ENCODE data around the gene ZBTB3. TPM values are rescaled to one million over a fixed set of nuclear protein-coding genes. Genes with fewer than 3 reads are reported as not detected.

ZBTB3 gene
- total and polyA plus RNA-seq, 9 of the 15 experiments (the other 6 are each of a cell fraction or from before 2014, with no cell fraction given) = 1.9 to 10.0 (median 4.9) TPM

GRCh38 chr11:62728171-62728988 is 25.6 kb downstream of the ZBTB3 start, which contains the start of gene TTC9C (continued):
- TF ChIP-seq, protein P1, sequence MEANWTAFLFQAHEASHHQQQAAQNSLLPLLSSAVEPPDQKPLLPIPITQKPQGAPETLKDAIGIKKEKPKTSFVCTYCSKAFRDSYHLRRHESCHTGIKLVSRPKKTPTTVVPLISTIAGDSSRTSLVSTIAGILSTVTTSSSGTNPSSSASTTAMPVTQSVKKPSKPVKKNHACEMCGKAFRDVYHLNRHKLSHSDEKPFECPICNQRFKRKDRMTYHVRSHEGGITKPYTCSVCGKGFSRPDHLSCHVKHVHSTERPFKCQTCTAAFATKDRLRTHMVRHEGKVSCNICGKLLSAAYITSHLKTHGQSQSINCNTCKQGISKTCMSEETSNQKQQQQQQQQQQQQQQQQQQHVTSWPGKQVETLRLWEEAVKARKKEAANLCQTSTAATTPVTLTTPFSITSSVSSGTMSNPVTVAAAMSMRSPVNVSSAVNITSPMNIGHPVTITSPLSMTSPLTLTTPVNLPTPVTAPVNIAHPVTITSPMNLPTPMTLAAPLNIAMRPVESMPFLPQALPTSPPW (CRISPR knock-in tag; IDR thresholded peaks at IDR 0.05) = peak; percentile 76
- TF ChIP-seq ZNF133 (CRISPR knock-in tag; IDR thresholded peaks at IDR 0.05) (no peak), ZBTB17 (CRISPR knock-in tag; IDR thresholded peaks at IDR 0.05) (no peak), ELF2 (CRISPR knock-in tag; IDR thresholded peaks at IDR 0.05) (peak; percentile 82), MCM3 (IDR thresholded peaks at IDR 0.05) (no peak), SMAD4 (CRISPR knock-in tag; conservative IDR thresholded peaks at IDR 0.05) (0 out of 2 replicates have a peak, but pooled peaks have one; percentile 8), SIN3A (IDR thresholded peaks at IDR 0.05; ENCODE audit: borderline replicate concordance in 2 of 2, control insufficient read depth in 1 of 2, low read depth in 2 of 2, low read length in 2 of 2) (peak in 1 of 2 experiments; percentile 35; a peak in 3 of 4 replicates), ESRRA (IDR thresholded peaks at IDR 0.05; ENCODE audit: borderline replicate concordance, low read depth) (0 out of 2 replicates have a peak, but pooled peaks have one; percentile 49), FOXA3 (CRISPR knock-in tag; conservative IDR thresholded peaks at IDR 0.05 in 1 of 2, IDR thresholded peaks at IDR 0.05 in 1 of 2) (peak in 1 of 2 experiments; percentile 48; a peak in 1 of 4 replicates), SRF (CRISPR knock-in tag; IDR thresholded peaks at IDR 0.05) (0 out of 4 replicates have a peak, but pooled peaks of 1 of the 2 experiments have one; percentile 40), ZNF282 (CRISPR knock-in tag; IDR thresholded peaks at IDR 0.05) (no peak), ZC3H8 (IDR thresholded peaks at IDR 0.05) (no peak), TEAD1 (CRISPR knock-in tag; IDR thresholded peaks at IDR 0.05) (0 out of 4 replicates have a peak, but pooled peaks of 1 of the 2 experiments have one; percentile 9), C11orf30 (IDR thresholded peaks at IDR 0.05; ENCODE audit: low read depth) (peak; percentile 67)
- TF ChIP-seq, protein P2, sequence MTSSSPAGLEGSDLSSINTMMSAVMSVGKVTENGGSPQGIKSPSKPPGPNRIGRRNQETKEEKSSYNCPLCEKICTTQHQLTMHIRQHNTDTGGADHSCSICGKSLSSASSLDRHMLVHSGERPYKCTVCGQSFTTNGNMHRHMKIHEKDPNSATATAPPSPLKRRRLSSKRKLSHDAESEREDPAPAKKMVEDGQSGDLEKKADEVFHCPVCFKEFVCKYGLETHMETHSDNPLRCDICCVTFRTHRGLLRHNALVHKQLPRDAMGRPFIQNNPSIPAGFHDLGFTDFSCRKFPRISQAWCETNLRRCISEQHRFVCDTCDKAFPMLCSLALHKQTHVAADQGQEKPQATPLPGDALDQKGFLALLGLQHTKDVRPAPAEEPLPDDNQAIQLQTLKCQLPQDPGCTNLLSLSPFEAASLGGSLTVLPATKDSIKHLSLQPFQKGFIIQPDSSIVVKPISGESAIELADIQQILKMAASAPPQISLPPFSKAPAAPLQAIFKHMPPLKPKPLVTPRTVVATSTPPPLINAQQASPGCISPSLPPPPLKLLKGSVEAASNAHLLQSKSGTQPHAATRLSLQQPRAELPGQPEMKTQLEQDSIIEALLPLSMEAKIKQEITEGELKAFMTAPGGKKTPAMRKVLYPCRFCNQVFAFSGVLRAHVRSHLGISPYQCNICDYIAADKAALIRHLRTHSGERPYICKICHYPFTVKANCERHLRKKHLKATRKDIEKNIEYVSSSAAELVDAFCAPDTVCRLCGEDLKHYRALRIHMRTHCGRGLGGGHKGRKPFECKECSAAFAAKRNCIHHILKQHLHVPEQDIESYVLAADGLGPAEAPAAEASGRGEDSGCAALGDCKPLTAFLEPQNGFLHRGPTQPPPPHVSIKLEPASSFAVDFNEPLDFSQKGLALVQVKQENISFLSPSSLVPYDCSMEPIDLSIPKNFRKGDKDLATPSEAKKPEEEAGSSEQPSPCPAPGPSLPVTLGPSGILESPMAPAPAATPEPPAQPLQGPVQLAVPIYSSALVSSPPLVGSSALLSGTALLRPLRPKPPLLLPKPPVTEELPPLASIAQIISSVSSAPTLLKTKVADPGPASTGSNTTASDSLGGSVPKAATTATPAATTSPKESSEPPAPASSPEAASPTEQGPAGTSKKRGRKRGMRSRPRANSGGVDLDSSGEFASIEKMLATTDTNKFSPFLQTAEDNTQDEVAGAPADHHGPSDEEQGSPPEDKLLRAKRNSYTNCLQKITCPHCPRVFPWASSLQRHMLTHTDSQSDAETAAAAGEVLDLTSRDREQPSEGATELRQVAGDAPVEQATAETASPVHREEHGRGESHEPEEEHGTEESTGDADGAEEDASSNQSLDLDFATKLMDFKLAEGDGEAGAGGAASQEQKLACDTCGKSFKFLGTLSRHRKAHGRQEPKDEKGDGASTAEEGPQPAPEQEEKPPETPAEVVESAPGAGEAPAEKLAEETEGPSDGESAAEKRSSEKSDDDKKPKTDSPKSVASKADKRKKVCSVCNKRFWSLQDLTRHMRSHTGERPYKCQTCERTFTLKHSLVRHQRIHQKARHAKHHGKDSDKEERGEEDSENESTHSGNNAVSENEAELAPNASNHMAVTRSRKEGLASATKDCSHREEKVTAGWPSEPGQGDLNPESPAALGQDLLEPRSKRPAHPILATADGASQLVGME (CRISPR knock-in tag; IDR thresholded peaks at IDR 0.05) = 0 out of 2 replicates have a peak, but pooled peaks have one; percentile 47
- TF ChIP-seq, protein P3, sequence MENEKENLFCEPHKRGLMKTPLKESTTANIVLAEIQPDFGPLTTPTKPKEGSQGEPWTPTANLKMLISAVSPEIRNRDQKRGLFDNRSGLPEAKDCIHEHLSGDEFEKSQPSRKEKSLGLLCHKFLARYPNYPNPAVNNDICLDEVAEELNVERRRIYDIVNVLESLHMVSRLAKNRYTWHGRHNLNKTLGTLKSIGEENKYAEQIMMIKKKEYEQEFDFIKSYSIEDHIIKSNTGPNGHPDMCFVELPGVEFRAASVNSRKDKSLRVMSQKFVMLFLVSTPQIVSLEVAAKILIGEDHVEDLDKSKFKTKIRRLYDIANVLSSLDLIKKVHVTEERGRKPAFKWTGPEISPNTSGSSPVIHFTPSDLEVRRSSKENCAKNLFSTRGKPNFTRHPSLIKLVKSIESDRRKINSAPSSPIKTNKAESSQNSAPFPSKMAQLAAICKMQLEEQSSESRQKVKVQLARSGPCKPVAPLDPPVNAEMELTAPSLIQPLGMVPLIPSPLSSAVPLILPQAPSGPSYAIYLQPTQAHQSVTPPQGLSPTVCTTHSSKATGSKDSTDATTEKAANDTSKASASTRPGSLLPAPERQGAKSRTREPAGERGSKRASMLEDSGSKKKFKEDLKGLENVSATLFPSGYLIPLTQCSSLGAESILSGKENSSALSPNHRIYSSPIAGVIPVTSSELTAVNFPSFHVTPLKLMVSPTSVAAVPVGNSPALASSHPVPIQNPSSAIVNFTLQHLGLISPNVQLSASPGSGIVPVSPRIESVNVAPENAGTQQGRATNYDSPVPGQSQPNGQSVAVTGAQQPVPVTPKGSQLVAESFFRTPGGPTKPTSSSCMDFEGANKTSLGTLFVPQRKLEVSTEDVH (IDR thresholded peaks at IDR 0.05; ENCODE audit: low read depth, partially characterized antibody) = peak; percentile 87

Measured in K562 (cell line).